Ascending aorta (tissue), 2 donors: ENCODE results near the gene ZFP91. TPM values are rescaled to one million over a fixed set of nuclear protein-coding genes. Genes with fewer than 3 reads are reported as not detected.

ENCODE experiments used
- DNase-seq, 2 donors: peaks; one replicate each; pipeline ENCODE4 v3.0.0-alpha.2; 2019; ENCODE audit warnings: low spot score in 2 of 2
- H3K27ac ChIP-seq, 2 donors: fragments of 200-600 bp; sonication (generic); one replicate each; pipeline ENCODE4 v1.5.1; 2016 to 2017; ENCODE audit warnings: mild to moderate bottlenecking in 1 of 2
- H3K27me3 ChIP-seq: fragments of 200-600 bp; sonication (generic); one replicate; pipeline ENCODE4 v1.5.1; 2017
- H3K36me3 ChIP-seq, 2 donors: fragments of 200-600 bp; sonication (generic); one replicate each; pipeline ENCODE4 v1.5.1; 2016
- H3K4me1 ChIP-seq, 2 donors: fragments of 200-600 bp; sonication (generic); one replicate each; pipeline ENCODE4 v1.5.1; 2016 to 2017; ENCODE audit warnings: mild to moderate bottlenecking in 1 of 2
- H3K4me3 ChIP-seq, 2 donors: fragments of 200-600 bp; sonication (generic); one replicate each; pipeline ENCODE4 v1.5.1; 2016 to 2017; ENCODE audit warnings: mild to moderate bottlenecking in 1 of 2
- H3K9me3 ChIP-seq, 2 donors: fragments of 200-600 bp; sonication (generic); one replicate each; pipeline ENCODE4 v1.5.1; 2016
- intact Hi-C: fragments of 100-400 bp; cut with DNase I; formaldehyde crosslinking; loops from one replicate; pipeline ENCODE4 v1.15.1; 2023
- total RNA-seq: library from RNA; depleted of rRNA; stranded (reverse); fragments of >200 nt; gene quantifications from one replicate; pipeline ENCODE4 v1.1.0, GENCODE V29; 2016
- TF ChIP-seq, protein P1 (sequence below), 3 experiments: fragments of 200-600 bp in 2 of 3; fragments of 450-650 bp in 1 of 3; sonication (generic) in 2 of 3; IDR thresholded peaks; one replicate each; pipeline ENCODE4 v1.5.1; 2016 to 2019; ENCODE audit warnings: antibody characterized with exemption in 3 of 3, mild to moderate bottlenecking in 1 of 3, moderate library complexity in 1 of 3

The ZFP91 gene, protein sequence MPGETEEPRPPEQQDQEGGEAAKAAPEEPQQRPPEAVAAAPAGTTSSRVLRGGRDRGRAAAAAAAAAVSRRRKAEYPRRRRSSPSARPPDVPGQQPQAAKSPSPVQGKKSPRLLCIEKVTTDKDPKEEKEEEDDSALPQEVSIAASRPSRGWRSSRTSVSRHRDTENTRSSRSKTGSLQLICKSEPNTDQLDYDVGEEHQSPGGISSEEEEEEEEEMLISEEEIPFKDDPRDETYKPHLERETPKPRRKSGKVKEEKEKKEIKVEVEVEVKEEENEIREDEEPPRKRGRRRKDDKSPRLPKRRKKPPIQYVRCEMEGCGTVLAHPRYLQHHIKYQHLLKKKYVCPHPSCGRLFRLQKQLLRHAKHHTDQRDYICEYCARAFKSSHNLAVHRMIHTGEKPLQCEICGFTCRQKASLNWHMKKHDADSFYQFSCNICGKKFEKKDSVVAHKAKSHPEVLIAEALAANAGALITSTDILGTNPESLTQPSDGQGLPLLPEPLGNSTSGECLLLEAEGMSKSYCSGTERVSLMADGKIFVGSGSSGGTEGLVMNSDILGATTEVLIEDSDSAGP
- total RNA-seq: 32.5 TPM

DNA sequence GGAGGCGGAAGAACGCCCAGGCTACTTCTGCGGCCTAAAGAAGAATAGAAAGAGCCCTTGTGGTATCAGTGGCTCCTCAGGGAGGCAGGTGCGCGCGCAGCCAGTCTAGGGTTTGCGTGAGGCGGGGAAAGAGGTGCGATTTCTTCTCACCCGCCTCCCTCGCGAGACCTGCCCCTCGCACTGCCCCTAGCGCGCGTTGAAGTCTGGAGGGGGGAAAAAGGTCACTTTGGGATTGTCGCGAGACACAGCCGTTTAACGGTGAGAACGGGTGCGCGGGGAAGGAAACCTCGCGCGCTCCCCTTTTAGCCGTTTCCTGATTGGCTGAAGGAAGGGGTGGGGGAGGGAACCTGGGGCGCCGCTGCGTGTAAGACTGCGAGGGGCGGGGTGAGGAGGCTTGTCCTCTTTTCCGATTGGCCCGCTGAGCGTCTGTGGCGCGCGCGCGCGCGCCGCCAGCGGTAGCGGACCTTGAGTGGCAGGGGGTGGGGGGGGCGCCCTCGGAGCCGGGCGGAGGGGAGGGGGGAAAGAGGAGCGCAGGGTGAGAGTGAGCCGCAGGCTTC lies at the start of gene ZFP91:
TSS of gene ZFP91 (plus strand) at position 429 of the 557 bp plus-strand sequence. CDS start 219 bp downstream, outside the sequence.
- peak; percentile 92 to 99 for DNase-seq
- H3K4me3 ChIP-seq: peak within 1 kb of the TSS; percentile 94 to 97
- TF ChIP-seq, protein P1, sequence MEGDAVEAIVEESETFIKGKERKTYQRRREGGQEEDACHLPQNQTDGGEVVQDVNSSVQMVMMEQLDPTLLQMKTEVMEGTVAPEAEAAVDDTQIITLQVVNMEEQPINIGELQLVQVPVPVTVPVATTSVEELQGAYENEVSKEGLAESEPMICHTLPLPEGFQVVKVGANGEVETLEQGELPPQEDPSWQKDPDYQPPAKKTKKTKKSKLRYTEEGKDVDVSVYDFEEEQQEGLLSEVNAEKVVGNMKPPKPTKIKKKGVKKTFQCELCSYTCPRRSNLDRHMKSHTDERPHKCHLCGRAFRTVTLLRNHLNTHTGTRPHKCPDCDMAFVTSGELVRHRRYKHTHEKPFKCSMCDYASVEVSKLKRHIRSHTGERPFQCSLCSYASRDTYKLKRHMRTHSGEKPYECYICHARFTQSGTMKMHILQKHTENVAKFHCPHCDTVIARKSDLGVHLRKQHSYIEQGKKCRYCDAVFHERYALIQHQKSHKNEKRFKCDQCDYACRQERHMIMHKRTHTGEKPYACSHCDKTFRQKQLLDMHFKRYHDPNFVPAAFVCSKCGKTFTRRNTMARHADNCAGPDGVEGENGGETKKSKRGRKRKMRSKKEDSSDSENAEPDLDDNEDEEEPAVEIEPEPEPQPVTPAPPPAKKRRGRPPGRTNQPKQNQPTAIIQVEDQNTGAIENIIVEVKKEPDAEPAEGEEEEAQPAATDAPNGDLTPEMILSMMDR (IDR thresholded peaks at IDR 0.05): no peak
- H3K9me3 ChIP-seq: no peaks in the 10 kb centered on the region
- H3K4me1 ChIP-seq: peaks cover 0 to 37% of the 10 kb centered on the region in 2 donors
- intact Hi-C loops: loop anchor here (1.0 to 10.0 kb wide), 12 partner anchors 14 to 1504 kb away; partner anchors contain the start of genes CLP1, CTNND1, FAM111A and OSBP
- H3K27ac ChIP-seq: peak within 1 kb of the TSS; percentile 98 to 99
- no peaks in the 10 kb centered on the region for H3K36me3 ChIP-seq
- H3K27me3 ChIP-seq: no peaks in the 10 kb centered on the region

DNA sequence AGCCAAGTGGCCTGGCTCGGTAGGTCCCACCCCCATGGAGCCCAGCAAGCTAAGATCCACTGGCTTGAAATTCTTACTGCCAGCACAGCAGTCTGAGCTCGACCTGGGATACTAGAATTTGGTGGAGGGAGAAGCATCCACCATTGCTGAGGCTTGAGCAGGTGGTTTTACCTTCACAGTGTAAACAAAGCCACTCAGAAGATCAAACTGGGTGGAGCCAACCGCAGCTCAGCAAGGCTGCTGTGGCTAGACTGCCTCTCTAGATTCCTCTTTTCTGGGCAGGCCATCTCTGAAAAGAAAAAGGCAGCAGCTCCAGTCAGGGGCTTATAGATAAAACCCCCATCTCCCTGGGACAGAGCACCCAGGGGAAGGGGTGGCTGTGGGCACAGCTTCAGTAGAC lies 48.6 kb upstream of the ZFP91 start:
- intact Hi-C loops: no loop called here
- TF ChIP-seq, protein P1 (IDR thresholded peaks at IDR 0.05): no peak
- H3K36me3 ChIP-seq: peaks cover 37 to 54% of the 10 kb centered on the region in 2 donors

DNA sequence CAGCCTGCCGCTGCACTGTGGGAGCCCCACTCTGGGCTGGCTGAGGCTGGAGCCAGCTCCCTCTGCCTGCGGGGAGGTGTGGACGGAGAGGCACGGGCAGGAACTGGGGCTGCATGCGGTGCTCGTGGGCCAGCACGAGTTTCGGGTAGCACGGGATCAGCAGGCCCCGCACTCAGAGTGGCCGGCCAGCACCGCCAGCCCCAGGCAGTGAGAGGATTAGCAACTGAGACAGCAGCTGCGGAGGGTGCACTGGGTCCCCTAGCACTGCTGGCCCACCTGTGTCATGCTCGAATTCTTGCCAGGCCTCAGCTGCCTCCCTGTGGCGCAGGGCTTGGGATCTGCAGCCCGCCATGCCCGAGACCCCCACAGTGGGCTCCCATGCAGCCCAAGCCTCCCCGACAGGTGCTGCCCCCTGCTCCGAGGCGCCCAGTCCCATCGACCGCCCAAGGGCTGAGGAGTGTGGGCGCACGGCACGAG lies 47.0 kb upstream of the ZFP91 start:
- Histone ChIP-seq H3K4me3 (no peak overlapping the region), H3K4me1 (no peaks in the 10 kb centered on the region), H3K27ac (no peak overlapping the region), H3K27me3 (no peaks in the 10 kb centered on the region), H3K9me3 (no peaks in the 10 kb centered on the region), H3K36me3 (peaks cover 37 to 51% of the 10 kb centered on the region in 2 donors)
- TF ChIP-seq, protein P1 (IDR thresholded peaks at IDR 0.05): no peak
- DNase-seq: no peak
- intact Hi-C loops: no loop called here

More for the DNA sequence above, 48.6 kb upstream of the ZFP91 start:
- Histone ChIP-seq H3K27ac (no peak overlapping the region), H3K4me3 (no peak overlapping the region), H3K4me1 (no peaks in the 10 kb centered on the region), H3K9me3 (no peaks in the 10 kb centered on the region), H3K27me3 (no peaks in the 10 kb centered on the region)
- no peak for DNase-seq

DNA sequence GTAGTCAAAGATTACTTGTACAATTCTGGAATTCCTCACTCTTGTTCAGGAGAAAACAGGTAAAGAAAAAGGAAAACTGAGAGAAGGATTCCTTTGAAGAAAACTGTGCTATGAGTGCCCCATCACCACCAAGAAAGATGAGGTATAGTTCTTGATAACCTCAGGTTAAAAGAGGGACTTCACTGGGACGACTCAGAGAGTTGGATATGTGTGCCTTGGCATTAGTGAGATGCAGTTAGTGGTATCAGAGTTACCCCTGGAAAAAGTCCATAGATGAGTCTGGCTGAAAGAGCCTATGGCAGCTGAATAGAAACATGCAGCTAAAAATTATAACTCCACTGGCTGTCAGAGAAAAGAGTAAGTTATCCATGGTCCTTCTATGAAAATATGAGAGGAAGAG lies 32.0 kb upstream of the ZFP91 start:
- H3K4me1 ChIP-seq: no peaks in the 10 kb centered on the region
- H3K27ac ChIP-seq: no peak overlapping the region
- no peak overlapping the region for H3K4me3 ChIP-seq
- H3K36me3 ChIP-seq: peaks cover 47 to 82% of the 10 kb centered on the region in 2 donors
- no peak for DNase-seq
- H3K9me3 ChIP-seq: no peaks in the 10 kb centered on the region
- no peaks in the 10 kb centered on the region for H3K27me3 ChIP-seq
- intact Hi-C loops: no loop called here
- TF ChIP-seq, protein P1 (IDR thresholded peaks at IDR 0.05): no peak

DNA sequence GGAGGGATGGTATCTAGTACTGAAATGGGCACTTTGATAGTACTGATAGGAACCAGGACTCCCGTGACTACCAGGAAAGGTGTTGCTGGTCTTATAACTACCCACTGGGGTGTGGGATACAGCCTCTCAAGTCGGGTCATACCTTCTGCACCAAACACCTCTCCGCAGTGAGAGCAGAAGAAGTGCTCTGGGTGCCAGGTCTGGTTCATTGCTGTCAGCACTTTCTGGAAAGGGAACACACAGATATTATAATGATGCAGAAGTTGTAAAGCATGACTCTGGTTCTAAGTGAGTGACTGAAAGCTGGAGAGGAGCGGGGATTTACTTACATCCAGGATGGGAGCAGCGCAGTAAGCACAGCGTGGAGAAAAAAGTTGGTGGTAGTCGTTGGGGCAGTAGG lies 29.2 kb upstream of the ZFP91 start:
- intact Hi-C loops: no loop called here
- no peak overlapping the region for H3K4me3 ChIP-seq
- no peaks in the 10 kb centered on the region for H3K4me1 ChIP-seq
- H3K36me3 ChIP-seq: peaks cover 67 to 97% of the 10 kb centered on the region in 2 donors
- TF ChIP-seq, protein P1 (IDR thresholded peaks at IDR 0.05): no peak
- DNase-seq: no peak
- H3K27me3 ChIP-seq: no peaks in the 10 kb centered on the region
- no peaks in the 10 kb centered on the region for H3K9me3 ChIP-seq
- H3K27ac ChIP-seq: no peak overlapping the region
